8988T (cell line): ENCODE data around the gene UQCRH.
"Not testable (repeated sequence)": the region's sequence is repeated elsewhere in the genome, so short reads cannot be mapped to it uniquely, and the experiment has no call there.

Experiments
- DNase-seq: peaks from one replicate; pipeline ENCODE4 v3.0.0; 2011

UQCRH gene

GRCh38 chr1:46337409-46337808 is 33.9 kb downstream of the UQCRH start:
- not testable (repeated sequence) for DNase-seq

GRCh38 chr1:46340404-46341221 is 37.1 kb downstream of the UQCRH start, which contains the start of gene NSUN4:
TSS of gene NSUN4 (plus strand) at chr1:46340807. CDS start at chr1:46340827, 20 bp downstream.
- peak; percentile 41 for DNase-seq

GRCh38 chr1:46341222-46342083 is 38.0 kb downstream of the UQCRH start:
- no peak for DNase-seq

- no peak for DNase-seq
Measured at GRCh38 chr1:46342084-46342656, 38.7 kb downstream of the UQCRH start.

- no peak for DNase-seq
Measured at GRCh38 chr1:46342677-46343350, 39.3 kb downstream of the UQCRH start.

GRCh38 chr1:46343351-46343695 is 39.8 kb downstream of the UQCRH start:
- DNase-seq: no peak

- DNase-seq: no peak
Measured at GRCh38 chr1:46343705-46344104, 40.2 kb downstream of the UQCRH start.

GRCh38 chr1:46344481-46344880 is 41.0 kb downstream of the UQCRH start:
- no peak for DNase-seq

- DNase-seq: no peak
Measured at GRCh38 chr1:46345281-46345680, 41.8 kb downstream of the UQCRH start.

- DNase-seq: no peak
Measured at GRCh38 chr1:46352363-46352762, 48.9 kb downstream of the UQCRH start.

- DNase-seq: not testable (repeated sequence)
Measured at GRCh38 chr1:46355920-46356319, 52.4 kb downstream of the UQCRH start.

GRCh38 chr1:46362158-46362557 is 58.7 kb downstream of the UQCRH start:
- no peak for DNase-seq

- no peak for DNase-seq
Measured at GRCh38 chr1:46363121-46363520, 59.6 kb downstream of the UQCRH start.

- no peak for DNase-seq
Measured at GRCh38 chr1:46364612-46365011, 61.1 kb downstream of the UQCRH start.

GRCh38 chr1:46365796-46366195 is 62.3 kb downstream of the UQCRH start:
- DNase-seq: not testable (repeated sequence)
